HG02588 (cell line): Measurements from ENCODE around the gene PHF2.
A peak's percentile ranks its signal among the peaks of the same experiment; 100 is the strongest.

Experiments used
- ATAC-seq: cut with Tn5 transposase; IDR thresholded peaks from one replicate; pipeline ENCODE4 v1.9.1; 2021; ENCODE audit warnings: mild to moderate bottlenecking, moderate library complexity; ENCODE audit not compliant: unreplicated experiment

PHF2 gene

DNA sequence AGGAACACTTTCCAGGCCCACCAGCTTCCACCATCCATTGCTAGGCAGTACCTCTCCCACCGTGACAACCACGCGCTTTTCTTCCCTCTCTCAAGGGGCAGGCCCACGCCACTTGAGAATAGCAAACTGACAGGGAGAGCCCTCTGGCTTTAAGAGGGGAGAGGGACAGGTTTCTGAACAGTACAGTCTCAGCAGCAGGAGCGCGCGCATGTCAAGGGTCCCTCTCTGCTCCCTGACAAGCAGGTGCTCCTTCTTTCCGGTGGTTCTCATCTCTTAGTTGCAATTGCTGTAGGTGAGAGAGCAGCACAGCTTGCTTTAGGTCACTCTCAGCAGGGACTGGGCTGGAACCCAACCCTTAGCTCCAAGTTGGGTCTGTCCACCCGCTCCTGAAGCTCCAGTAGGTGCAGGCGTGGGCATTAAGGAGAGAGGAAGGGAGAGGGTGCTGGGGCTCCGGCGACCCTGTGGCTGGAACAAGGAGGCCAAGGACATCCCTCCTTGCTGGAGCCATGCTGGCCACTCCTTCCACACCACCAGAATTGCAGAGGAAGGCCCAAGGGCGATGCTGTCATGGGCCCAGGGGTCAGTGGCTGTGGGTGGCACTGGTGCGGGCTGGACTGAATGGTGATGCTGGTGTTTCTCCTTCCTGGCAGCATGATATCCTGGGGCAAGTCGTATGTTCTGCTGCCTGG is 9.0 kb upstream of the PHF2 start:
- ATAC-seq: no peak

DNA sequence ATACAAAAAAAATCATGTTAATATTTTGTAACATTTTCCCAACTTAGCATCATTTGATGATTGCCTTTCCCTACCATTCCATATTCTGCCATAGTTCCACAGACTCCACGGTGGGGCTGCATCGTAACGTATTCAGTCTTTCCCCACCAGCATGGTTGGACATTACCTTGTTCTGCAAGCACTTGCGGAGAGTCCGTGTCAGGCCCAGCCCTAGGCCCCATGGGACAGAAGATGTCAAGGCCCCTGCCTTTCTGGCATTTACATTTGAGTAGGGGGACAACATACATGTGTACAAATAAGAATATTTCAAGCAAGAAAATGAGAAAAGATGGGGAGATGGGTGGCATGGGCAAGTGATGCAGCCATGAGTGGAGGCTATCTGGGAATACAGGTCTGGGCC is 8.2 kb upstream of the PHF2 start:
- no peak for ATAC-seq

DNA sequence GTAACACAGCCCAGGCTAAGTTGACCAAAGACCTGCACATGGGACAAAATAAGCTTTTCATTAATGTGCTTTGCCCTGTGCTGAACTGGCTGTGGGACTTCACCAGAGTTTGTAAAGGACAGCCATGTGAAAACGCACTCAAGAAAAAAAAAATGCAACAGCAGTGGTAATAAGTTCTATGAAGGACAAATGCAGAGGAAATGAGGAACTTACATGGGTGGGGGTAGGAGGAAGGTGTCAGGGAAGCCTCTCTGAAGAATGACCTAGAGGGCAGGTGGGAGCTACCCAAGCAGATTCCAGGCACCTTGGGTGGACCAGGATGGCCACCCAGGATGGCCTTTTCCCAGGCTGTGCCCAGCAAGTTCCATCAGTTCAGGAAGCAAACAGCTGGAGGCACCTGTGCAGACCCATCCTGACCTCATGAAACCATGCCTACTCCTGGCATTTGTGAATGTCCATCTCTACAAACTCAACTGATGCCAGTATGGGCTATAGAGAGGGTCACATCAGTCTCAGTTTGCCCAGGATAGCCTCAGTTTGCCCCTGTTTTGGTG is 6.7 kb upstream of the PHF2 start:
- no peak for ATAC-seq

DNA sequence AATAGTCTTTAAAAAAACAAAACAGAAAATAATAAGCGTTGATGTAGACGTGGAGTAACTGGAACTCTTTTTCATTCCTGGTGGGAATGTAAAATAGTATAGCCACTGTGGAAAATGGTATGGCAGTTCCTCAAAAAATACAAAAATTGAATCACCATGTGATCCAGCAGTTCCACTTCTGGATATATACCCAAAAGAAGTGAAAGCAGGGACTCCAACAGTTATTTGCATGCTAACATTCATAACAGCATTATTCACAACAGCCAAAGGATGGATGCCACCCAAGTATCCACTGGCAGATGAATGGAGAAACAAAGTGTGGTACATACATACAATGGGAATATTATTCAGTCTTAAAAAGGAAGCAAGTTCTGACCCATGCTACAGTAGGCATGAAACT is 4.2 kb upstream of the PHF2 start:
- no peak for ATAC-seq

DNA sequence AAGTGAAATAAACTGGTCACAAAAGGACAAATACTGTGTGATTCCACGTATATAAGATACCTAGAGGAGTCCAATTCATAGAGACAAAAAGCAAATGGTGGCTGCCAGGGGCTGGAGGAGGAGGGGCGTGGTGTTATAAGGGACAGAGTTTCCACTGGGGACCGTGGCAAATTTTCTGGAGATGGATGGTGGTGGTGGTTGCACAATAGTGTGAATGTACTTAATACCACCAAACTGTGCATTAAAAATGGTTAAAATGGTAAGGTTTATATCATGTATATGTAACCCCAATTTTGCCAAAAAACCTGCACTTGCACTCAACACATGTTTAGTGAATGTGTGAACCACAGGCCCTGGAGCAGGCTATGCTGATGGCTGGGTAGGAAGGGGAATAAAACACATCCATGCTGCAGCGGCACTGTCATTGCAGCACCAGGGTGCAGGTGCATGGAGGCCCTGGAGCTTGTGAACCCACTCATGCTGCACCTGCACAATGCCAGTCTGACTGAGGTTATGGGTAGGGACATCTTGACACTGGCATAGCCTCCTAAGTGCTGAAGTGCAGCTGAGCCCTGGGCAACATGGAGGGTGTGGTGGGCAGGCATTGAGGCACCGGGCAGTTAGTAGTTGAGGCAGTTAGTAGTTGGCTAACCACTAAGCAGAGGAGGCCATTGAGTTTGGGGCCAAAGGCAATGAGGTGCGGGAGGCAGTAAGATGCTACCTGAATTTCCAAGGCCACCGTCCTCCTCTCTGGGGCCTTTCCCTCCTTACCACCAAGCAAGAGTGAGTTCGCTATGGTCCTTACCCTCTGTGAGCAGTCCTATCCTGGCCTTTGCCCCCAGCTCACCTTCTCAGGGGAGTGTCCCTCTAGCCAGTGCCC is 3.5 kb upstream of the PHF2 start:
- ATAC-seq: no peak

DNA sequence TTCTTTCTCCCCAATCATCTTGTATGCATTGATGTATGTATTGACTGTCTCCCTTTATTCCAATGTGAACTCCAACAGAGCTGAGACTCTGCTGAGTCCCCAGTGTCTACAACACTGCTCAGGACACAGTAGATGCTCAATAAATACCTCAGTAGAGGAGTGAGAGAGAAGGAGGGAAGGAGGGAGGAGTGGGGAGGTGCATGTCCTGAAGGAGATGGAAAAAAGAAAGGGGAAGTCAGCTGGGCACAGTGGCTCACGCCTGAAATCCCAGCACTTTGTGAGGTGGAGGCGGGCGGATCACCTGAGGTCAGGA is 2.9 kb upstream of the PHF2 start:
- no peak for ATAC-seq

DNA sequence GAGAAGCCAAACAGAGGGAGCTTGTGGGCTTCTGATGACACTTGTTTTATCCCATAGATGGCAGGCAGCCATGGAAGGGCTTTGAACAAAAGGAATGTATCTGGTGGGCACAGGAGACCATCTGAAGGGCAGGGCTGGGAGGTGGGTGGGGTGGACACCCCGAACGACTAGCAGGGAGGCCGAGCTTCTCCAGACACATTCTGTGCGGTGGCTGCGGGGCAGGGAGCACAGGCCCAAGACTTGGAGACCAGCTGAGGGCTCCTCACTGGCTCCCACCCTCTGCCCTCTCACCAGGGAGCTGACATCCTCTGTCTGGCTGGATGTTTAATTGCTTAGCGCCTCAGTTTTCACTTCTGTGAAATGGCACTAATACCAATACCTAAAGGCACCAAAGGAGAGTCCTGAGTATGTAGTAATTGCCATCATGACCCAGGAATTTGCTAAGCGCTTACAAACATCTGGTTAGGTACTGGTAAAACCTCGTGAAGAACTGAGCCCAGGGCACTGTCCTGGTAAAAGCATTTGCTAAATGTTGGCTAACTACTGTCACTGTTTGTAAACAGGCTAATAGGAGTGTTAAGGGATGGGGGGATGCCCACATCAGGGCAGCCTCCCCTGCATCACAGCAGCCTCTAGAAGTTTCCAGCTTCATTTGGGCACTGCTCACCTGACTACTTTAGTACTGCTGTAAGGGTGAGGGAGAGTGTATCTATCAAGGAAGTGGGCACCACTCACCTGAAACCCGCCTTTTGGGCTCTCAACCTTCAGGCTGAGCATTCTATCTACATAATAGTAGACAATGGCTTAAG is 2.1 kb upstream of the PHF2 start:
- no peak for ATAC-seq

DNA sequence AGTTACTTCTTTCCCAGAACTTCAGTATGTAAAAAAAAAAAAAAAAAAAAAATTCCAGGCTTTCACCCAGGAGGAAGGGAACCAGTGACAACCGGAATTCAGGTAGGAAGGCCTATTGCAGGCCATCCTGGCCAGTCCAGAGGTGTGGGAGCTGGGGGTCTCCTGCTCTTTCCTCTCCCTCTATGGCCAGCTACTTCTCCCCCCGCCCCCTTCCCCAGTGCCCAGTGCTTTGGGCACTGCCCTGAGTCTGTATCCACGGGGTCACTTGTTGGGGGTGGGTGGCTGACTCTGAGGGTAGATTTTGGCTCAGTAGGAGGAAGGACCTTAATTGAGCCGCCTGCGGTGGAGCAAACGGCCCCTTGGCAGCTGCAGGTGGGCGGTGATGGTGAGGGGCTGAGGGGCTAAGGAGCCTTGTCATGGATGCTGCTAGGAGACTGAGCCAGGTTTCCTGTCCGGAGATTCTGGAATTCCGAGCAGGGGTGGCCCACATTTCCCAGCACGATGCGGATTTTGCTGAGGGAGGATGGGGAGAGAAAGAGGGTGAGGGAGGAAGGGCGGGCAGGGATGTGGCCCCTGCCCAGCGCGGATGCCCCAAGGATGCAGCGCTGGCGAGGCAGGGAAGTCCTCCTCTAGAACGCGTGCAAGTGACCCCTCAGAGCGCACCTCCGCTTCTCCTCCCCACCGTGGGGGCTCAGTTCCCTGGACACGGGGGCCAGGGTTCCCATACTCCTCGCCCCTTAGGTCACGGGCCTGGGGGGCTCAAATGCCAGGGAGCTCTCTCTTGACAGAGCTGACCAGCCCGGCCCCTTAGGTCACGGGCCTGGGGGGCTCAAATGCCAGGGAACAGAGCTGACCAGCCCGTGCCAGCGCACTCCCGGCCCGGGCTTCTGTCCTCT is 1.2 kb upstream of the PHF2 start:
- no peak for ATAC-seq

DNA sequence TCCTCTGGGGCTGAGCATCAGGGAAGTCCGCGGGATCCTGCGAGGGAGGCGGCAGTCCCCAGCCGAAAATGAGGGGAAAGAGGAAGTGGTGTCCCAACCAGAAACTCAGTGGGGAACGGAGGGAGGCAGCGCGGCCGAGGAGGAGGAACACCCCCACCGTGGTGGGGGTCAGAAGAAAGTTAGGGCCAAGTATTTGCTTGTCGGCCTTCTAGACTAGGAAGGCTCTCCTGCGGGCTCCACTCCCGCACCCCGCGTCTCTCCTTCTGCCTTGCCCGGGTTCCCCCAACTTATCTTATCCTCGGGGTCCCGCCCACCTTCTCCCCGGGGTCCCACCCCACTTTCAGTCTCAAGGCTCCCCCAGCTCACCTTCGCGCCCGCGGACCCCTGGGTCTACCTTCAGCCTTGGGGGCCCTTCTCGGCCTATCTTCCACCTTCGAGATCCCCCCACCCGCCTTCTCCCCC is 557 bp upstream of the PHF2 start:
- peak; percentile 21 for ATAC-seq

DNA sequence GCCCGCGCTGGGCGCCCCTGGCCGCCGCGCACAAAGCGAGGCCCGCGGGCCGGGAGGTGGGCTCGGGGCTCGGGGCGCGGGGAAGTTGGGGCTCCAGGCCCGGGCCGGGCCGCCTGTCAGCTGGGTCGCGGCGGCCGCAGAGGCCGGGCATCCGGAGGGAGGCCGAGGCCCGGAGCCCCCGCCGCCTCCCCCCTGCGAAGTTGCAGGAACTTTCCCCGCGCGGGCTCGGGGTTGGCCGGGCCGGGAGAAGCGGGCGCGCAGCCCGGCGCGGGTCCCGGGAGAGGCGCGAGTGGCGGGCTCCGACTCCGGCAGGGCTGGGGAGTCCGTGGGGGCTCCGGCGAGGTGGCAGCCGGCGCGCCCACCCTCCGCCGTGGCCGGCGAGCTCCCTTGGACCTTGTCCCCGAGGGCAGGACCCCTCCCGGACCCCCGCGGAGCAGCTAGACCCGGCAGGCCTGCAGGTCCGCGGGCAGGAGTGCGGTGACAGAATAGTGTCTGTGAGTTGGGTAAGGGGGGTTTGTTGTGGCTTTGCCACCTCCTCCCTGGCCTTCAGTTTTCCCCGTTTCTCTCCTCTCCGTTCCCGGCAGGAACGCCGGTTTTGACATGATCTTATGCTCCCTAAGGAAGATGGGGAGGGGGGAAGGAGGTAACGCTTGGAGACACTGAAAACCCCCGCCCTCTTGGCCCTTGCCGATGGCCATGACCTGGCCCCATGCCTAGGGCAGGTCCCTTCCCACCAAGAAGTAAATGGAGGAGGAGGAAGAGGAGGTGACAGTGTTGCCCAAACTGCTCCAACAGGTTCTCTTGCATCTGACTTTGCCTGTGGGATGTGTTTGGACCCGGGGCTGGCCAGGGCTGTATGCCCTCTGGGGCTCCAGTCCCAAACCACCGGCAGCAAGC is 942 bp downstream of the PHF2 start:
- ATAC-seq: peak; percentile 28

DNA sequence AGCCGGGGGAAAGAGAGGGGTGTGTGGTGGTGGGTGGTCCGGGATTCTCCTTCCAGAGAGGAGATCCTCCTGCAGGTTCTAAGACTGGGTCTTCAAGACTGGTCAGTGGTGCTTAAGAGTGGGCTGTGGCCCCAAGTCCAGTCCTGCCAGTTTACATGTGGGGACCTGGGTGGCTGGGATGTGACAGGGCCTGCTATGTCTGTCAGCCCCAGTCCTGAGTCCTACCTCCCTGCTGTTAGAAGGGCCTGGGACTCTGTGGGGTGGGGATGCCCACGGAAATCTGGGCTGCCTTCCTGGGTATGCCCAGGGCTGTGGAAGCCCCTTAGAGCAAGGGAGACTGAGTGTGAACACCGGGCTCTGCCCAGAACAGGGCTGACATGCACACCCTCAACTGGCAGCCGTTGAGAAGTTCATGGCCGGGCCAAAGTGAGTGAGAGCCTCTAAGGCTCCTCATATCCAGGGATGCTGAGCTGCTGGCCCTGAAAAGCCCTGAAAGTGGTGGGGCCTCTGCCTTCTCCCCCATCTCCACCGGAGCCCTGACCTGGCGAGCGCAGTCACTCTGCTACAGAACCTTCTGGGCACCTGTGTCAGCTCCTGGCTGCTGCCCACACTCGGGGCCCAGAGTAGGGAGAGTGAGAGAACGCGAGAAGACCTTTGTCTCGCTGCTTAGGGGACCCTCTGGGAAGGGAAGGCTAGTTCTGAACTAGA is 1.7 kb downstream of the PHF2 start:
- no peak for ATAC-seq

DNA sequence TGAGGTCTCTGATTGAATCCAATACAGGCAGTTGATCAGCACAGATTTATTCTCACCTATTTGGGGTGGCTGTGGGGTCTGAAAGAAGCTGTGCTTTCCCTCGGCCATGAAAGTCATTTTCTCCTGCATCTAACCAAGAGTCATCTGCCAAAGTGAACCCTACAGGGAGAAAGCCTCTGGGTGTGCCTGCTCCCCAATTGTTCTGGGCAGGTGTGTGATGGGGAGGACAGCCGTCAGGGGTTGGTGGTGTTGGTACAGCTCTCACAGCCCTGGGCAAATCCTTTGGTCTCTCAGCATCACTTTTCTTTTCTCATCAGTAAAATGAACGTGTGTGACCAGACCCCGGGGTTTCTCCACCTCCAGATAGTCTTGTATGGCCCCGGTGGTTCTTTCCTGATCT is 2.5 kb downstream of the PHF2 start:
- ATAC-seq: no peak

DNA sequence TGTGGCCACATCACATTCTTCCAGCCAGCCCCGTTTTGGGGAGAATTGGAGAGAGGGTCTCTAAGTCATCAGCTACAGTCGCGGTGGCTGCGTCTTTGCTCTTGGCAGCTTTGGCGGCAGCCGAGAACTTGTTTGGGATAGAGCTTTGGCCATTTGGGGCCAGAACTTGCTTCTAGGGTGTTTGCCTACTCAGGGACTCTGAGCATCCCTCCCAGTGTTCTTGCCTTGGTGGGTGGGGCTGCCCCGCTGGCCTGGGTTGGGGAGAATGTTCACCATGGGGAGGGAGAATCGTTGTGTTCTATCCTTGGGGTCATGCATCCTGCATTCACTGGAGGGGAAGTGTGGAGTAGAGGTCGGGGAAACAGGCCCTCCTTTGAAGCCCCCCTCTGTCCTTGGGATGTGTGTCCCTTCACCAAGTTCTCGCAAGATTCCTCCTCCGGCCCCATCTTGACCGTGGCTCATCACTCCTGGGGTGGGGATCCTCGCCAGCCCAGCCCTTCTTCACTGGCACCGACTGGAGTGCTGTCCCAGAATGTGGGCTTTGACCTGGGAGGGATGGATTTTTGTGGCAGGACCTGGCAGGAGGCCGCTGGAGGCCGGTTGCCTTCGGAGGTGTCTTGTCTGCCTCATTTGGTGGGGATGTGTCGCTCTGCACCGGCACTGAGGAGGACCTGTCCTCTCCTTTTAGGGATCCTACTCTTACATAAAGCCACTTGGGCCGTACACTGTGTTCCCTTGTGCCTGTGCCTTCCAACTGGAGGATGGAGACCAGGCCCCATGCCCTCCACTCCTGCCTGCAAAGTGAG is 3.5 kb downstream of the PHF2 start:
- ATAC-seq: no peak

DNA sequence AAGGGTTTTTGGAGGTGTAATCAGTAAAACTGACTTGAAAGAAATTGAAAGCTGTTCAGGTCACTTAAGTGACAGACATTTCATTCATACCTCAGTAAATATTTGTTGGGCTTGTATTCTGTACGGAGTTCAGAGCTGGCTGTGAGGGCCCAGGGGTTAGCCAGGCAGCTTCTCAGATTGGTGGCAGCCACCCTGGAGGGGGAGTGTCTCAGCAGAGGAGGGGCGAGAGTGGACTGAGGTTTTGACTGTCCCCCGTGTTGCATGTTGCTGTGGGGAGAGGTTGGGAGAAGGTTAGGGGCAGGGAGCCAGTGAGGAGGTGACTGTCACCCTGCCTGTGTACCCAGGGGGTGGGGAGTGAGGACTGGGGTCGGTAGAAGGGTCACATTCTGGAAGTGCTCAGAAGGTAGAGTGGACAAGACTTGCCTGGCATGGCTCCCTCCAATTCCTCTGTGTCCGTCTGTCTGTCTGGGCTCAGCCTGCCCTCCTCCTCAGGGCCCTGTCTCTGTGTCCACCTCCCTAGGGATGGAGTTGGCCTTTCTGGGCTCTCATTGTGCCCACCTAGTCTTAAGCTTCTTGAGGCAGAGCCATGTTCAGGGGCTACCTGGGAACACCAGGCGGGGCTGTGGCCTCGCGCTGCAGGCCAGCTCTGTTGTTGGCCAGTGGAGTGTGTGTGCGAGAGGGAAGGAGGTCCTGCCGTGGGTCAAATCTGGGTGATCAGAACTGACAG is 4.4 kb downstream of the PHF2 start:
- ATAC-seq: no peak

DNA sequence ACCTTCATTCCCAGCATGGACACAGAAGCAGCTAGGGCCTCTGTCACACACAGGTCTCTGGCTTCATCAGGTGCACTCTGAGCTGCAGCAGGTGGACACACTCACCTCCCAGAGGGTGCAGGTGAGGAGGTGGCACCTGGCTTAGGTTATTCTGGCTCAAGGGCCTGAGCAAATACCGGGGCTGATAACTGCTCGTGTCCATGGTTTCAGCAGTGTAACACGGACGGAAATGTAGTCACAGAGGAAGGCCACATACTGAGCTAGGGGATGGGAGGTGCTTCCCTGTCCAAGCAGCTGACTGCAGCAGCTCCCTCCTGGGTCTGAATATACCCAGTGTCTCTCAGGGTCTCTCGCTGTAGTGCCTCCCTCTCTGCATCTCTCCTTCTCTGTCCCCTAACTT is 5.7 kb downstream of the PHF2 start:
- ATAC-seq: no peak

DNA sequence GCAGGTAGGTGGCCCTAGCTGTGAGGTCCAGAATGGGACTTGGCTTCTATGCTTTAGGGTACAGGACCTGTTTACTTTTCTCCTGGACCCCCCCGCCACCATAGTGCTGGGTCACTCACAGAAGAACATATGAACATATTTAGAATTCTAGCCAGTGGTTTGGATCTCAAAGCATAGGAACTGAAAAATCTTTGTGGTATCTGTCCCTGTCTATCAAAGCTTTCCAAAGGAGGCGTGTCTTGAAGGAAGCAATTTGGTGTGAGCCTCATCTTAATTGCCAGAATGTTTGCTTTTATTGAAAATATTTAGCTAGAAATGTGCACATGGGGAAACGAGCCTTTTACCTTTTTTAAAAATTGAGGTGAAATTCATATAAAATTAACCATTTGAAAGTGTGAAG is 6.2 kb downstream of the PHF2 start:
- no peak for ATAC-seq

DNA sequence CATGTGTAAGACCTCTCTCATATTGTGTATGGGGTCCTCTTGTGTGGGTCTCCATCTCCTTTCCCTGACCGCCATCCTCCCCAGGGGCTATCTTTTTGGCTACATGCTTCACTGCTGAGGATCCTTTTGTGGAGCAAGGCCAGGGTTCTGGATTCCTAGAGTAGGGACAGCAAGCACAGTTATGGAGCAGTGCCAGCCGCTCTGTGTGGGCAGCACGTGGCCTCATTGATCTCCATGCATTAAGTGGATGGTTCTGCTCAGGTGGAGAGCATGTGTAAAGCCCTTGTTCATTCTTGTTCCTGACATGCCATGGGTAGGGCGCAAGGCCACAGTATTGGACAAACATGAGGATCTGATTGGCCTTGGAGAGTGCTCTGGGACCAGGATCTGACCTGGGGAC is 8.9 kb downstream of the PHF2 start:
- no peak for ATAC-seq
